Ureter (tissue), 1 donor: Measurements from ENCODE around the gene RBMS1. TPM values are rescaled to one million over a fixed set of nuclear protein-coding genes. Genes with fewer than 3 reads are reported as not detected.

Experiments
- DNase-seq: peaks from one replicate; pipeline ENCODE4 v3.0.0-alpha.2; 2020; ENCODE audit warnings: low spot score
- total RNA-seq: library from RNA; stranded (reverse); gene quantifications from one replicate; pipeline ENCODE4 v1.2.4, GENCODE V29; 2023
- donor health status: DM: yes; HTN: yes; CAD: no.

RBMS1 gene
- total RNA-seq, 1 donor from 2014 or later, result 137 TPM

DNA sequence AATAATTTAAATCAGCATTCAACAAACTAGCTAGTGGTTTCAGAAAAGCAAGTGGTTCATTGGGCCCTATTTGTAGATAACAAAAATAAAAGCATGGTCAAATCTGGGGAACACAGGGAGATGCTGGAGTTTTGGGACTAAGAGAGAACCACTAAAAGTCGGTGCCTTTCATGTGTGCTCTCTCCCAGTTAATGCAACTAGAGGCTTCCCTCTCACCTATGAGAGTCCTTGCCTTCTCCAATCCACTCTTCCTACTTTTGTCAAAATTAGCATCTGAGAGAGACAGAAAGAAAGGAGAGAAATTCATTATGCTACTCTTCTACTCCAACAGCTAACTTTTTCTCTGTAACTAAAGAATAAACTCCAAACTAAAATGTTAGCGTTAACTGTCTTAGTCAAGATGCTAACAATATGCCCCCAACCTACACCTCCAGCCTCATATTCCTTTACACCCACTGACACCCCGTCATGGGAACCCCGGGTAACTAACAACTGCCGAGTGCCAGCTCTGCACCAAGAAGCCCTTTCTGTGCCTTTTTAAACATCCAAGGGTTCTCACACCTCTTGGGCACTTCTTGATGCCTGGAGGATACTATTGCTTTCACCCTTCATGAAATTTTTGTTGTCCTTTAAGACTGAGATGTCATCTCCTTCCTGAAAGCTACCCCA, 133.4 kb downstream of the RBMS1 start:
- no peak for DNase-seq

DNA sequence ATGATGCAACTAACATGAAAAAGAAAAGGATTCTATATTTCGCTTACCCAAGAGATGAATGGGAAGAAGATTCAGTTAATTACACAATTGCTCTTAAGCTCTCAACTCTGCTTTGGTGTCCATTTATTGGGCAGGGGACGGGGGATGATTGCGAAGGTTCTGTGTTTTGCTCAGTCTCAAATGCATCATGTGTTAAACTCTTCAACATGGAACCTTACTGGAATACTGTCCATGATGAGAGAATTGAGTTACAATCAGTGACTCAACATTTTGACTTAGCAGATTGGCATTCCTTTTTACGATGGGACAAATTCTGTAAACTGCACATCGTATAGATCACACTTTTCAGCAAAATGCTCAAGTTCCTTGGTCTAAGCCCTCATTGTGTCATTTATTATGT, 135.6 kb downstream of the RBMS1 start:
- DNase-seq, result no peak

DNA sequence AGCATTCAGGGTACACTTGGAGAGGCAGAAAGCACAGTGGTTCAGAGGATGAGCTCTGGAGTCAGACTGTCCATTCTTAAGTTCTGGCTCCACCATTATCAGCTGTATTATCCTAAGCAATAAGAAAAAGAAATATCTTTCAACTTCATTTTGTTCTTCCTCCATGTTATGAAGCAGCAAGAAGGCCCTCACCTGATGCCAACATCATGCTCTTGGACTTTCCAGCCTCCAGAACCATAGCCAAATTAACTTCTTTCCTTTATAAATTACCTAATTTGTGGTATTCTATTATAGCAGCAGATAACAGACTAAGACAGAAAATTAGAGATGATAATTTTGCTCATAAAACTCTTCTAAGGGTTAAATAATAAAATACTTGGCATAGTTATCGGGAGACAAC, 137.1 kb downstream of the RBMS1 start:
- DNase-seq, result no peak

DNA sequence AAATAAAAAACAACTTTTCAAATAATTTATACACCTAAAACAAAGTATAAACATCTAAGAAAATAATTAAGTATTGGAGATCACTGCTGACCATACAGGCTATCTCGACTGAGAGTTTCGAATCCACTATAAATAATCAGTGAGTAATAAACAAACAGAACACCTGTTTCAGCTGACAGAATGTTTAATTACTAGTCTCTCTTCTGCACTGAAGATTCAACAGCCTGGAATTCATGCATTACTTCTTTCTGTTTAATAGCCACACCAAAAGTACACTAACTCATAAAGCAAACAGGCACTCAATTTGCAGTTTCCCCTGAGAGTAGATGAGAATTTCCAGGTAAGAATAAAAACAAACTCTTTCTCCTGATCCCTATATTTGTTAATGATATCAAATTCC, 138.5 kb downstream of the RBMS1 start:
- no peak for DNase-seq

DNA sequence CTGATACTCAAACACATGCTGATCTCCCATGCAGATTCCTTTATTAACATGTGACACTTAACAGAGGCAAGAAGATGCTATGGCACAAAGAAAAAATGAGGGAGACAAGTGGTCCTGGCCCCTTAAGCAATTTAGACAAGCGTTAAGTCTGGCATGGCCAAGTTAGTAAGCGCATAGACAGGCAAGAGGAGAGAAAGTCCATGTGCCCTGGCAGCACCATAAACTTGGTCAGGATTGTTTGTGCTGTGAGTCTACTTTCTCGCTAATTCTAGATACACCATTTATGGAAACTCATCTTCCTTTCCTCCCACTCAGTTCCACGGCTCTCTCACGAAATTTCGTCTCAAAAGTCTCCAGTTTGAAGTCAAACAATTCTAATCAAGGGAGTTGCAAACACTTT, 138.9 kb downstream of the RBMS1 start:
- DNase-seq, result no peak

DNA sequence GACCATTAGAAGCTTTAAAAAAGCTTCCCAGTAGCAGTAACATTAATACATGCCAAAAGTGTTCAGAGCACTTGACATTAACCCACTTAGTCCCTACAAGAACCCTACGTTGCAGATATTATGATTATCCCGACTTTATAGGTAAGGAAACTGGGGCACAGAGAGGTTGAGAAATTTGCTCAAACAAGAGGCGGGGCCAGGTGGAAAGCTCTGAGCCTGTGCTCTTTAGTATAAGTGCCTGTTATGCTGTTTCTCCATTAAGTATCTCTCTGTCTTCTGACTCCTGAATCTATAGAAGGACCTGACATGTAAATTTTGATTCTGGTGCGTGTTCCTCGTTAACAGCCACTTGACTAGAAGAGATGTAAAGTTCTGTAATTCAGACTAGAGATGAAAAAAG, 139.8 kb downstream of the RBMS1 start:
- DNase-seq, result no peak

DNA sequence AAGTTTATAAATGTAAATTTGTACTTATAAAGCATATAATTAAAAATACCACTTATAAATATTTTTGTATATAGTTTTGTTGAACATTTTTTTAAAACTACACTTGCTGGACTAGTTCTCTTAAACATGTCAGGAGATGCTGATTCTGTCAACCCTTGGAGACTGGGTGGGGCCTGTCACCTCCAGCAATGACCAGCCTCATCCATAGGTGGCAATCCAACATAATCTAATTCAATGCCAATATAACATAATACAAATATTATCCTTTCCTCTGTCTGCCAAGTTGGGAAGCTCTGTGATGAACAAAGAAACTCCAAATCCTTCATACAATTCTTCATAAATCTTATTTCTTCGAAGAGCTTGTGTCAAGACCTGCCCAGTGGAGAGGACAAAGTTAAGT, 140.4 kb downstream of the RBMS1 start:
- DNase-seq, result no peak

DNA sequence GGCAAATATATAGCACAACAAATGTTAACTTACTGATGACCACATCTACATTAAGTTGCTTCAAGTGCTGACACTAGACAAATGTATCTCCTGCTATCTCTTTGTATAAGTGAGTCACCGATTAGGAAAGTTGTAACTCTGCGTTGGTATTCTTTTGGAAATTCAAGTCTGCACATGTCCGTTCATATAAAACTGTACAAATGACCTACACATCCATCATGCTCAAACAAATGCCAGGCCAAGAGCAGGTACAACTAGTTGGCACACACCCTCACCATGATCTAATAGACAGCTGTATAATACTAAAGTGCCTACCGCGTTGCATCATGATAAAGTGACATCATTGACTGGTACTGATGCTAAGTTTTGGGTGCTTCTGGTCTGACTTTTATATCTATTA, 141.1 kb downstream of the RBMS1 start:
- DNase-seq, result peak; percentile 55

DNA sequence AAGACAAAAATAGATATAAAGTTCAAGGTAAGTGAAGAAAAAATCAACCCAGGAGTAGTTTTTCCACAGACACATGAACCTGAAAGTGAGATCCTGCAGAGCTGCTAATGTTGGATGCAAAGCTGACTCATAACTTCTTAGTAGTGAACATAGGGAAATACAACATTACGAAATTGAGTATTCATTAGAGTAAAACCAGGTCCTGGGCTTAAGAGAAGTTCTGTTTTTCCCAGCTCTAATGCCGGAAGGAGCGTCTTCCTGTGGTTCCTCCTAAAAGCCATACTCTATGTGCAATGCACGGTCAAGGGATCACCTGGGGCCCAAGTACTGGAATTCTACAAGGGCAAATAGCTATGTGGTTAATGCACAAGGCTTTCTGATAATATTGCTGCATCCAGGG, 141.7 kb downstream of the RBMS1 start:
- no peak for DNase-seq

DNA sequence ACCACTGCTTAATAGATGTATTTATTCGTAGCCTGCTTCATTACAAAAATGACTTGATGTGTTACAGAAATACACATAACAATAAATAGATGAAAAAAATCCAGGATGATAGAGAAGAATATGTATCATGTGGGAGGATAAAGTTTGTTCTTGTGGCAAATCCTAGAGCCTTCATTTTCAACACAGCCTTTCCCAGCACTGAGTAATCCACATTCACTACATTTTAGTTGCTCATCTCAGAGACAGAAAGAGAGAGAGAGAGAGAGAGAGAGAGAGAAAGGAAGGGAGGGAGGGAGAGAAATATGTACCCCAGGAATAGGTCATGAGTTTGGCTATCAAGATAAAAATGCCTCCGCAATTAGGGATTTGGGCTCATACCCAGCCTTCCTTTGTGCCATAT, 144.3 kb downstream of the RBMS1 start:
- DNase-seq, result no peak

DNA sequence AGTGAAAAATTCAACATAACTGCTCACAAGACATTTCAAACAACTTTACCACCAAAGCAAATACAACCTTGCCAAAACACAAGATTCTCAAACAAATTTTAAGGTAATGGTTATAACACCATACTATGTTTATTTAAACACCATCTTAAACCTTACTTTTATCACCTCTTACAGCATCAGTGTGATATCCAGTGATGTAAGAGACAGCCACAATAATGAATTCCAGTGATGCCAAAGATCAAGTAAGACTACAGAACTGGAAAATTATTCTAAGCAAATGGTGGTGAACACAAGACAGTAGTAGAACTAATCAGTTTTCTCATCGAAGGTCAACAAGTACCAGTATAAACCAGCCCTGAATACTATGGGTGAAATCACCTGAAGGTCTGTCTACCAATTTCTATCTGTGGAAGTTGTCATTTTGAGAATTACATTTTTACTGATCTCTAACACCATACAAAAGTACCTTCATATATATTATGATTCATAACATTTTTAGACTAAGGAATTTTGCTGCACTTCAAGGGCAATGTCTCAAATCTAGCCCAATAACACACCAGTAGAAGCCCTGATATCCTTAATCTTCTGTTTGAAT, 146.2 kb downstream of the RBMS1 start:
- DNase-seq, result no peak

DNA sequence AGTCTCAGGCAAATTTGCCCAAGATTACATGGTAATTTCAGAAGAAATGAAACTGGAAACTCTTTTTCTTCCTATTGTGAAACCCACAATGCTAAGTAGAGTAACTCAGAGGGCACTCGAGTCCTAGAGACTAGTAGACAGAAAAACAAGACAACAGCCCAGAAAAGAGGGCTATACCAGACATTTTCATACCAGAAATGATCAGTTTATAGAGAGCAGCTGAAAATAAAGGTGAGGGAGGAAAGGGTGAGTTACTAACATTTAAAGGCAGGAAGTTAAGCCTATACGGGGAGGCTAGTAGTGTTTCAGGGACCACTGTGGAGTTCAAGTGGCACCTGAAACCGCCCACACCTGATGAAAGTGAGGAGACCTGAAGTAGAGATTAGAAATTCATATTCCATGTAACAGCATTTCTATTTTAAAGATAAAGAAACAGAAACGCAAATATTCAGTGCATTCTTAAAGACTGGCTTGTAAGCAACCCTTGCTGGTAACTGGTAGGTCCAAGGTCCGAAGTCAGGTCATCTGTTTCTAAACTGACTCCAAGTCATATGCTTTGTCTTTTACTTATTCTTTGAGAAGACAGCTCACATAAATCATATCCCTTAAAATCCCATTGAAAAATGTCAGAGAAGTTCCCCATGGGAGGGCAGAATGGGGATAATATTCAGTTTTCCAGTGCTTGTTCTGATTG, 148.4 kb downstream of the RBMS1 start:
- no peak for DNase-seq

DNA sequence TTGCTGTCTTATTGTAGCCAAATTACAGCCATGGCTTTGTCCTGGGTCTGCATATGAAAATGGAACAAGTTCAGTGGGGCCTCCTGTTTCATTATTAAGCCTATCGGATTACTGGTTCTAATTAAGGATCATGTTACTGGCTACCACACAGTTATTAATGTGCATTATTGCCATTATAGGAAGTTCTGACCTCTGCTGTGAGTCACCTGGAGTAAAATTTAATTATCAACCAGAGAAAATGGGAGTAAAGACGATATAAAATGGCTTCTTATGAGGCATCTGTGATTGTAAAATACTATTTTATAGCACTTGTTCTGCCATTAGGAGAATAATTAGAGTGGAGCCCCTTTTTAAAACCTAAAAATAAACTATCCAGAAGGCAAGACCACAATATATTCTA, 150.2 kb downstream of the RBMS1 start:
- DNase-seq, result no peak

DNA sequence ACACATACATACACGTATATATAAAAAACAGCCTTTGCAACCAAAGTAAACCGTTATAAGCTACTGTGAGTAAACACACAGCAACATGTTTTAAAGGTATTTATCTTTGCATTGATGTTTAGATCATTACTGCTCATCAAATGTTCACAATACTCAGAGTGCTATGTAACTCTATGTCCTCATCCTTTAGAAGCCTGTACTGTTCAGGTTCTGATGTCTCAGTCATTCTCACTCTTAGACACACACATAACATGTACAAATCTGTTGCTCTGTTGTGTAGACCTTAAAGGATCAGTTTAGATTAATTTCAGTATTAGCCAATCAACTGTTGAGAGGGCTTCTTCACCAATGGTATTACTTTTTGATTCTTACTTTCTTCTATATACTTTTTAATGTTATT, 153.9 kb downstream of the RBMS1 start:
- no peak for DNase-seq

DNA sequence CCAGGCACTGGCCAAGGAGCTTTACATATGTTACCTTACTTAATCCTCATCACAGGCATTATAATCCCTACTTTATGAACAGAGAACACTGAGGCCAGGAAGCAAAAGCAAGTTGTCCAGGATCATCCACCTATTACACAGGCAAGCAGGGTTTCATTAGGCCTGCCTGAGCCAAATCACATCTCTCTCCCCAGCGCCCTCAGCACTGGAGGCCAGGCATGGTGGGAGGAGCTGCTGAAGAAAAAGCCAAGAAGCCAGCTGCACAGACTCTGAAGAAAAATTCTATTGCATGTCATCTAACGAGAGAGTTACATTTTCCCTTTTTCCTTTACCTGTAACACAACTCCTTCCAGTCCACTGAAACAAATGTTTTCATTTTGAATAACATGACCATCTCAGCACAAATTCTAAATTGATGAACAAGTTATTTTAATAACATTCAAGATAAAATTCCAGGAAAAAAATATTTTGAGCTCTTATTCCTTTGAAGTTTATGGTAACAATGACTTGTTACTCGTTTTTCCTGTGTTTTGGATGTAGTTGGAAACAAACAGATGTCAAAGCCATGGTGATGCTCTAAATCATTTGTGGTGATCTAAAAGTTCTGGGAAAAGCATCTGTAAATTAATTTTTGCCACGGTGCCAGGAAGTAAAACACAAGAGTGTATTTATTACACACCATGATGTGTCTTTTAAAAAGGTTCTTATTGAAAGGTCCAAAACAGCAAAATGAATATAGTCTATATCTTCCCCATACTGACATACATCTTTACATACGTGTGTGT, 154.5 kb downstream of the RBMS1 start:
- no peak for DNase-seq

DNA sequence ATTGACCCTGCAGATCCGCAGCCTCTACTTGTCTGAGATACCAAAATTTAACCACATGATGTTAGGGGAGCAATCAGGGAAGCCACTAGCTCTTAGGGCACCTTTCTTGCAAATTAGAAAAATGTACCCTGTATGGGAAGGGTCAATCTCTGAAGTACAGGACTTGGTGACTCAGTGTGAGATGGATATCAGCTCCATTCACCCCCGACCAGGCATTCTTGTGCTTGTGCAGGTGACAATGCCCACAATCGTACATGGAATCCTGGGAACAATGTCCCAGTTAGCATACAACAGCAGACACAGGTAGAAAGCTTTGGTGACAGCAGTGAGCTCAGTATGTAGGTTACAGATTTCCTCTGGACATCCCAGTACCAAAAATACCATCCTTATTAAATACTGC, 155.9 kb downstream of the RBMS1 start:
- no peak for DNase-seq

DNA sequence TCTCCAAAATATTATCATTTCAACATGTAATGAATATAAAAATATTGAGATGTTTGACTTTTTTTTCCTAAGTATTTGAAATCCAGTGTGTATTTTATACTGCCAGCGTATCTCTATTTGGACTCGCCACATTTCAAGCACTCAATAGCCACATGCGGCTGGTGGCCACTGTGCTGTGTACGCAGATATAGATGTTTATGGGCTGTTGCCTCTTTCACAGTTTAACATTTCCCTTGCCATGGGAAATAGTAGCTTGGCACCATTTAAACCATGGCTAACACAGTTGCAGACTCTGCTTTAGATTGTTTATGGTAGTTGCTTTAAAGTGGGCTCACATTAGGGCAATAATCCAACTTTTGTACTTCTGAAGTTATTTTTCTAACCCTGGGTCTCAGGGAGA, 157.0 kb downstream of the RBMS1 start:
- DNase-seq, result no peak

DNA sequence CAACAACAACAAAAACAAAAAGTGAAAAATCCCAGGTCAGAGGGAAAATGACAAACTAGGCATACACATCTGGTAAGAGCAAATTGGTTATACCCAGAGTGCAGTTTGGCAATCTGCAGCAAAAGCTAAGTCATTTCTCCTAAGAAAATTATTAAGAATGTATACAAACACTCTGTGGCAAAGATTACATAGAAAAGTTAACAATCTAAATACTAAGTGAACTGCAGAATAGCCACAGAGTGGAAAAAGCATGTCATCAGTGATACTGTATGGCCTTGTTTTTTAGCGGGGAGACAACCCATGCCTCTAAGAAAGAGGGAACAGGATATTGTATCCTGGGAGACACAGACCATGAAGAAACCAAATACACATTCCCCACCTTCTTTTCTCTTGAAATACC, 157.5 kb downstream of the RBMS1 start:
- no peak for DNase-seq

DNA sequence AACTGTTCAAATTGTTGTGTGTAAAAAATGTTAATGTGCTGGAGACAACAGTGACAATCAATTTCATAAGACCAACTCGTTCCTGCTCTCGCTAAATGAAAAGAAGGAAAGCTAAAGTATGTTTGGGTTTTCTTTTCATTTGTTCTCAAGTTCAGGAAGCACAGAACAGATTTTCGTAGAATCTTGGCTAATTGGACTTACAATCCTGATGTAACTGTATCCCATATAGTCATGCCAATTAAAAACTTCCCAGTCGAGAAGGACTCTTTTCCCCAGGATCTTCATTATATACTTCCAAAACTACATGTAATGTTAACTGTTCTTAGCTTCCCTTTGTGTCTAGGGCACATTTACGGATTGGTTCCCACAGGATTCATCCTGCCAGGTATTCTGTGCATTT, 158.2 kb downstream of the RBMS1 start:
- no peak for DNase-seq

DNA sequence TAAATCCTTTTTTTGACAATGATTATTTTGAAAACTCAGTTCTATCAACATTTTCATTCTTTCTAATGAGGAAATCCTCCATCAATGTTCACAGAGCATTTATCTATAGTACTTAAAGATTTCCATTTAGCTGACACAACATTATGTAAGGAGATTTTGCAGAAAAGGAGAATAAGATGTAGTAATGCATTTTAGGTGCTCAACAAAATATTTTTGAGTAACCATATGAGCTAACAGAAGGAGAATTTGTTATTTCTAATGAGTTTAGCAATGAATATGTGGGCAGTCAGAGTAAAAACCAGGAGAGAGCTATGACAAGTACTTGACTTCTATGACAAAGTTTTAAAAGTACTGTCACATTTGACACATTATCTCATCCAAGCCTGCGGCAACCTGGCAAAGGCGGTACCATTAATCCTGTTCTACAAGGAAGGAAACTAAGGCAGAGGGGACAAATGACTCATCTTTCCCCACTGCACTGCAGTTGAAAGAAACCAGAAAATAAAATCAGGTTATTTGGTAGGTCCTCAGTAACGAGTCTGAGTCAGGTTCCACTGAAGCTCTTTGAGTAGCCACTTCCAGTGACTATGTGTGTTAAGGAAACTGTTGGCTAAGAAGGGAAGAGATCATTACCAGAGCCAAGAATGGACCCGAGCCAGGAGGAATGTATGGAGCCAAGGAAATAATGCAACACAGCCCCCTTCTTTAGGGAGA, 159.4 kb downstream of the RBMS1 start:
- DNase-seq, result no peak

DNA sequence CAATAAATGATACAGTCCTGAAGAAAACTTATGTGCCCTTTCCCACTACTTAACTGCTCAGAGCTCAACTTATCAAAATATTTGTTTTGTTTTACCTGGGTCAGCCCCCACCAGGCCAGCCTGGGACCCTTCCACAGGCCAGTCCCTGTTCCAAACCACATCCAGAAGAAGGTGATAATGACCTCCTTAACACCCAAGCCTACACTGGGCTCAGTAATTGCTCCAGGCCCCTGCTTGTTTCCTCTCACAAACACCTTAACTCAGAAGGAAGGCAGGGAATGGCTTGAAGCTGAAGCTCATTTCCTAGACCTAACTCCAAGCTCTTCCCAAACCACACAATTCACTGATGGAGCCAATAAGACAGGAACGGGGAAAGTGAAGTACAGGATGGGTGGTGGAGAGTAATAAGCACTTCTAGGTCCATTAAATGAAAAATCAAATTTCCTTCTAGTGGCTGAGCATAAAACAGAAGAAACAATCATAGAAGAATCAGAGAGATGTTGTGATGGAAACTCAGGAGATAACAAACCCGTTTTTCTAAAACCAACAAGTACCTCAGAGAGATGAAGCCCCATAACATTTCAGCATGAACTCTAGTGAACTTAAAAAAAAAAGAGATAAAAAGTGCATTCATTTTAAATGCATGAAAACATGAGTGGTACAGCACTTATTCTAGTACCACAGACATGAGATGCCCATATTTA, 160.1 kb downstream of the RBMS1 start:
- DNase-seq, result no peak
